Adipose tissue (tissue), 3 donors: ENCODE results near the gene ROBO1. TPM values are rescaled to one million over a fixed set of nuclear protein-coding genes. Genes with fewer than 3 reads are reported as not detected.

Experiments
- H3K27ac ChIP-seq: one replicate; pipeline ENCODE4 v1.5.1; 2013; ENCODE audit warnings: low read depth, low read length
- WGBS, 3 donors: extraction: QIAGEN DNeasy Blood & Tissue Kit; methylation state at CpG; one replicate each; pipeline ENCODE4 v1.1.7; 2013; 5-methylcytosine and 5-hydroxymethylcytosine counted together
- polyA plus RNA-seq, 3 donors: library from polyadenylated mRNA; stranded (reverse); fragments of 200-250 nt; gene quantifications; one replicate each; pipeline ENCODE4 v1.2.3, GENCODE V29; 2013
- donor health status: healthy with polysubstance abuse.
- donor health status: Bipolar disorder and iron deficiency.
- donor health status: healthy.

Gene ROBO1
- polyA plus RNA-seq, 3 donors, result 1.8 to 12.3 (median 5.8) TPM

DNA sequence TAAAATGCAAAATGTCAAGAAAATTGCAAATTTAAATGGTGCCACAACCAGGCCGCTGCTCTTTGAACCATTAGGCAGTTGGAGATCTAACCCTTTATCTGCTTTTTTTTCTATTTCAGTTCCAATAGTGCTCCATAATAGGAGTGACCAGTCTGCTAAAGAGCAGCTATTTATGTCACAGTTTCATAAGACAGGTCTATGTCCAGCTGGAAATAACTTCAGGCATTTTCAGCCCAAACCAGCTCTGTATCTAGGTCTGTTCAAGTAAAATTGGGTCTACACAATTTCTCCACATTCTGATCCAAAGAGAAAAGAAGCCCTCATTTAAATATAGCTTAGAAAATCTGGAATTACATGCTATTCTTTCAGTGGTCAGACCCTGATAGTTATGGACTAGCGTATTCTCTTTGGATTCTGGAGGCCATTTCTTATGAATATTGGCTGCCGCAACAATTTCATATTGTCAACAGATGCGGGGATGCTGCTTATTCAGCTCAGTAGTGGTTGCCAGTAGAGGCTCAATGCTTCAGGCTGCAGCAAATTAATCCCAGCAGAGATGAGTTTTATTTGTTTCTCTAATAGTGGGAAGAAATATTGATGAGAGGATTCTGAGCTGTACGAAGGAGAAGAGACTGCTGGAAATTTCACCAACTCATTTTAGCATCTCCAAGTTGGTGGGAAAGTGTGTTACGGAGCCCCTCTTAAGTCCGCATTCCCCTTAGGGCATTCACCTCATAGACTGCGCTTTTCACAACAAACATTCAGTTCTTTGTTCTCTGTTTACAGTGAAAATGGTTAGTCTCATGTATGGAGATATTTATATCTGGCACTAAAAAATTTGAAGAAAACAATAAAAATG is 887.0 kb downstream of the ROBO1 start:
- no peak overlapping the region for H3K27ac ChIP-seq

DNA sequence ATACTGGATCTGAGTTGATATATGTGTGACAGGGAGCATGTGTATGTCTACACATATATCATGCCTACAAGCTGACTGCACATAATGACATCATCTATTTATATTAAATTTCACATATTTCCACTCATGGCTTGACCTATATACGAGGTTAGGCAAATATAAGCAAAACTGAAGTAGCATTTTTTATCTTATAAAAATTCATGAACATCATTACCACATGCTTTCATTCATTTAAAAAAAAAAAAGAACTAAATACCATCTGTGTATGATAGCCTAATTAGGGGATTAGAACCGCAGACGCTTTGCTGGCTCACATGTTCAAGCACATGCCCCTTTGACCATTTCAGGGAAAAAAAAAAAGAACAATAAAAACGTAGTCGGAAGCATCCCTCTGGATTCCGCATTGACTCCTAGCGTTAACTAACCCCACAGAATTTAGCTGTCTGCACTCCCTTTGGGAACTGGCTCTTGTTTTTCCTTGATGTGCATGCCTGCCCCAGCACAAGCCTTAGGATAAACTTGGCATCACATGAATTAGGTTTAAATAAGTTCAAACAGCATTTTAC is 888.4 kb downstream of the ROBO1 start:
- 70 to 82% (median 77%) methylated on average over 7 of the region's 7 CpGs for WGBS, 3 donors
- no peak overlapping the region for H3K27ac ChIP-seq

More for the DNA sequence above, 887.0 kb downstream of the ROBO1 start:
- WGBS, 3 donors, result 61 to 78% (median 72%) methylated on average over 8 of the region's 8 CpGs

DNA sequence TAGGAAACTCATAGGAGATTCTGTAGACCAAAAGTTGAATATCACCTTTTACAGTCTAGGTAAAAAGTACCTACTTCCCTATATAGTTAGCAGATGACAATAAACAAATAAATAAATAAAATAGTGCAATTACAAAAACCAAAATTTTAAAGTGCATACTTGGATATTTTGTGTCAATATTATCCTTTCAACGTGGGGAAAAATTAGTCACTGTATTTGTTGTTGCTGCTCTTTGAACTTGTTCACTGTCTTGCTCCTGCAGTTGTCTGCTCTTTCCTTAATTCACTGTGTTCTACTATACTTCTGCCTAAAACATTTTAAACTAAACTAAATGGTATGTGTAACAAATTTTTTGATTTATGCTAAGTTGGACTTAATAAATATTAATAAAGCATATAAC is 889.0 kb downstream of the ROBO1 start:
- 9 to 69% (median 64%) methylated on average over 1 of the region's 1 CpG for WGBS, 3 donors
- no peak overlapping the region for H3K27ac ChIP-seq

DNA sequence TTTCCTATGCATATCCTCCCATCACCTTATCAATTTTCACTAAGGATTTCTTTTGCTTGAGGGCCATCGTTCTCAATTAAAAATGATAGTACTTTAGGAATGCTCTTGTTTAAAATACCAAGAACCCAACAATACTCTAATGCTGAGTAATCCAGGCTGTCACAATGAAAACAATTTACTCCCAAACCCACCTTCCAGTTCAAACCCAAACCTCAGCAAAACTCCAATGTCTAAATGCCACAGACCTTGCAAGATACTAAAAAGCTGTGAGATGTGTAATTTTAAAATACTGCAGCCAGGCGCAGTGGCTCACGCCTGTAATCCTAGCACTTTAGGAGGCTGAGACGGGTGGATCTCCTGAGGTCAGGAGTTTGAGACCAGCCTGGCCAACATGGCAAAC is 889.8 kb downstream of the ROBO1 start:
- 83 to 95% (median 87%) methylated on average over 4 of the region's 4 CpGs for WGBS, 3 donors
- no peak overlapping the region for H3K27ac ChIP-seq

DNA sequence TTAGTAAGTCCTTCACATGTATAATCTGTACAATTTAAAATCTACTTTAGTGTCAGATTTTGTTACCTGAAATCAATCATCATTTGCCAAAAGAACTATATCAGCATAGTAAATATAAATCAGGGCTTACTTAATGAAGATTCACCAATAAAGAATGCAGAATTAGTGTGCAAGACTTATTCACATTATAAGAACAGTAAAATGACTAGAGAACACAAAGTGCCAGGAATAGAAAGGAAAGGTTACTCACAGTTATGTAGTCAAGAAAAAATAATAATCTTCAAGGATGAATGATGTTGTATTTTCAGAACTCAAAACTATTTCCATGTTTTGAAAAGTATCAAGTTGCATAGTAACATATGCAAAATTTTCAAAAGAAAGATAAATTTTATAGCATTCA is 891.9 kb downstream of the ROBO1 start:
- no peak overlapping the region for H3K27ac ChIP-seq

DNA sequence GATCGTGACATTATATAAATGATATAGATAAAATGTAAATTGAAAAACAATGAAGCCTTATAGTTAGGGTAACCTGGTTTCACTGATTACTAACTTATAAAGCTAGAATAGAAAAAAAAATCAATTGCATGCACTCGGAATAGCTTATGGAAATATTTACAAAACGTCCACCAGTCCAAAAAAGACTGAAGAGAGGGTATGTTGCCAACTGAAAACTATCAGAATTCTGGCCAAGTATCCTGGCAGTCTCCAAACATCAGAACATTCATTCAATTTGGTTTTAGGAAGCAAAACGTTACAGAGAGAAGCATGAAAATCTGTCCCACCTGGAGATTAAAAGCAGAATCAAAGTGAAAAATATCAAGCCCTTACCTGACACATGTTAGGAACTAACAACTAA is 892.4 kb downstream of the ROBO1 start:
- H3K27ac ChIP-seq, result no peak overlapping the region
- whole genome bisulfite sequencing, 3 donors, result 25 to 62% (median 59%) methylated on average over 4 of the region's 4 CpGs

DNA sequence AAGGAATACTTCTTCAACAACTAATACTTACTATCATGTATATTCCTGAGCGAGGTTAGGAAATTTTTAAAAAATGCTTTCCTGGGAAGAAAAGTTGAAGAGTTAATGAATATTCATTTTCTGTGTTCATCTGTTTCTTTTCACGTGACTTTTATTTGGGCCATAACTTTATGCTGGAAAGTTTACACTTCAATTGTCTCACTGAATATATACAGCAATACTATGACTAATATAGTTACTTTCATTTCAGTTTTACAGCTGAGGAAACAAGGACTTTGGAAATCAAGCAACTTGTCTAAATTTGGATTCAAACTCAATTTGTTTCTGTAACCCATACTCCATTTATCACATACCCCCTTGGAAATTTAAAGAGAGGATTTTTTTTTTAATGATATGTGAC is 894.2 kb downstream of the ROBO1 start:
- 77 to 86% (median 82%) methylated on average over 2 of the region's 2 CpGs for WGBS, 3 donors
- no peak overlapping the region for H3K27ac ChIP-seq

DNA sequence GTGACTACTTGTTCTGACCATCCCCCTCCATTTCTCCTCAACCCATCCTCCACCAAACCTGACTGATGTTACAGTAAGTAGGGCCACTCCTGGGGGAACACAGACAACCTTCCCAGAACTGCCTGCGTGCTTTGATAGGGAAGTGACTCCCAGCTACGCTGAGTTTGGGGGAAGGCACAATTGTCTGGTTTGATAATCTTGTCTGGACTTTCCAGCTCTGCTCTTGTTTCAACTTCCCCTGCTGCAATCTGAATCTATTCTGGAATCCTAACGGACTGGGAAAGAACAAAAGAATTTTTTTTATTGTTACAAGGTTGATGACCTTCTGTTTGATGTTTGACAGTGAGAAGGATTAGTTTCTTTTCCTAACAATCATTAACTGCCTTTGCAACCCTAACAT is 895.6 kb downstream of the ROBO1 start:
- 19 to 43% (median 33%) methylated on average over 3 of the region's 3 CpGs for WGBS, 3 donors

DNA sequence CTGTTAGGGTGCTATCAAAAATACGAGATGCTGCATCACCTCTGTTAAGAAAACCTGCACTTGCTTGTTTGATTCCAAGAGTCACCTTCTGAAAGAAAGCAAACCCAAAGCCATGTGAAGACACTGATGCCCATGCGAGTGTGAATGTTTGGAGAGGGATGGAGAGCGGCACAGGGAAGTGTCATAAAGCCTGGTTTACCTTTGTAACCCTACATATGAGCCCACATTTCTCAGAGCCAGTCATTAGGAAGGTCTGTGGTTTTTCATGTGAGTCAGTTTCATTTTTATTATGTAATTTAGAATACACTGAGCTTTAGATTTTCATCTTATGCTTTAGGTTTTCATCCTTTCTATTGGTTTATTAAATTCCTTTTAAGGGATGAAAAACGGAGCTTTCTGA is 896.8 kb downstream of the ROBO1 start:
- 77 to 91% (median 91%) methylated on average over 4 of the region's 4 CpGs for WGBS, 3 donors
- no peak overlapping the region for H3K27ac ChIP-seq

More for the DNA sequence above, 895.6 kb downstream of the ROBO1 start:
- H3K27ac ChIP-seq, result no peak overlapping the region

DNA sequence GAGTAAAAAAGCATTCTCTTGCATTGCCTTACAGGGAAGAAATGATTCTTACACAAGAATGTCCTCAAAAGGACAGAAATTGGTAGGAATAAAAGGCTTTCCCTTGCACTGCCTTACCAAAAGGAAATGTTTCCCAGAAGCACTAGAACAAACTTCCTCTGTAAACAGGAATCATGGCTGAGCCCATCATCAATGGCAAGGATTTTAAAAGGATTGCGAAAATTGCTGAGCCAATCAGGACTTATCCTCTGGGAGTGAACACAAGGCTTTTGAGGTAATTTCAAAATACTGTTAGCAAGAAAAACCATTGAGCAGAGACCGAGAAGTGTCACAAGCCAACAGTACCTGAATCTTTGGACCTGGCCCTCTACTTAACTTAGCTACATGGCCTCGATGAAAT is 897.3 kb downstream of the ROBO1 start:
- WGBS, 3 donors, result 82 to 85% (median 84%) methylated on average over 3 of the region's 3 CpGs
- no peak overlapping the region for H3K27ac ChIP-seq

DNA sequence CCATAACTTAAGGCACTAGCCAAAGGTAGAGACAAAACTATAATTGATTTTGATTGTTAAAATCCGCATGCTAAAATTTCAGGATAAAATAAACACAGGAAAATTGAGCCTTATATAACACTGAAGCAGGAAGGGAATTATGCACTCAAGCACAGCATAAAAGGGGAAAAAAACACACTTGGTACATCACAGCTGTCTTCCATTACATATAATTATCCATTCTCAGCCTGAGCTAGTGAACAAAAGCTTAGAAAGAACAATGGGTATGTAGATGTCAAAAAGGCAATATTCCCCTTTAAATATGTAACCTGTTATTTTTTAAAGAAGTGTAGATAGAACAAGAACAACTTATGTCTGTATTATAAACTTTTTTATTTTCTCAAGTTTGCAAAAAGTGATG is 899.2 kb downstream of the ROBO1 start:
- no peak overlapping the region for H3K27ac ChIP-seq
- 74 to 91% (median 78%) methylated on average over 1 of the region's 1 CpG for WGBS, 3 donors

DNA sequence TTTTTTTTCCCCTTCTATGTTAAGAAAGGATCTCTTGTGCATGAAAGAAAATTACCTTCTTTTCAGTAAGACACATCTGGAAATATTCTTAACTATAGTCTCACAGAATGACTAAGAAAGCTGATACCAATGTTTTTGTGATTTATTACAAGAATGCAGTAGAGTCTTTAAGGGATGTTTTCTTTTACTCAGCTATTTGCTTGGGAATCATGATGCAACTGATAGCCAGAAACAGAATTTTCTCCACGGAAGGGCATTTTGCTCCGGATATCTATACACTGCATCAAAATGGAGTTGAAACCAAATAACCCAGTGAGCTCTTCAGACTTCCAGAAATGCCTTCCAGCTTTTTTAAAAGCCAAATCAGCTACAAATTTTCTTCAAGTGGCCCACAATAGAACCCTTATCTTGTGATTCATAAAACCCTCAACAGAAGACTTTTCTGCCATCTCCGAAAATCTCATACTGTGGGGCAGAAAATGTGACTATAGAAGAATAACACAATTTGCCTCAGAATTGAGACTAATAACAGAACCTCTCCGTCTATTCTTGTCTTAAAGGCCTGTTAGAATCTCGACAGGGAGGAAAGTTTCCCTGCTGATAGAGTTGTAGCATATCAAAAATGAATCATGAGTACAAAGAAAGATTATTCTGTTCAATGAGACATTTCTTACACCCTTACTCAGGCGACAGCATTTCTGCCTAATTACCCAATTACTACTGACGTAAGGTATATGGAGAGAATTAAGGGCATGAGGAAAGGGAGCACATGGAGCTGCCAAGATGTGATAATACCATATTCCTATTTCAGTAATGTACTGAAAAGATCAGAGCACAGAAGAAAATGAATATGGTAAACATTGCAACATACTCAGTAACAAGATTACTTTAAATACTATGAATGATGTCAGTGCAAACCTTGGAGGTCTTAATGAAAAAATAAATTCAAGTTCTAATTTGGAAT is 900.1 kb downstream of the ROBO1 start:
- 38 to 53% (median 49%) methylated on average over 7 of the region's 7 CpGs for WGBS, 3 donors
- no peak overlapping the region for H3K27ac ChIP-seq

DNA sequence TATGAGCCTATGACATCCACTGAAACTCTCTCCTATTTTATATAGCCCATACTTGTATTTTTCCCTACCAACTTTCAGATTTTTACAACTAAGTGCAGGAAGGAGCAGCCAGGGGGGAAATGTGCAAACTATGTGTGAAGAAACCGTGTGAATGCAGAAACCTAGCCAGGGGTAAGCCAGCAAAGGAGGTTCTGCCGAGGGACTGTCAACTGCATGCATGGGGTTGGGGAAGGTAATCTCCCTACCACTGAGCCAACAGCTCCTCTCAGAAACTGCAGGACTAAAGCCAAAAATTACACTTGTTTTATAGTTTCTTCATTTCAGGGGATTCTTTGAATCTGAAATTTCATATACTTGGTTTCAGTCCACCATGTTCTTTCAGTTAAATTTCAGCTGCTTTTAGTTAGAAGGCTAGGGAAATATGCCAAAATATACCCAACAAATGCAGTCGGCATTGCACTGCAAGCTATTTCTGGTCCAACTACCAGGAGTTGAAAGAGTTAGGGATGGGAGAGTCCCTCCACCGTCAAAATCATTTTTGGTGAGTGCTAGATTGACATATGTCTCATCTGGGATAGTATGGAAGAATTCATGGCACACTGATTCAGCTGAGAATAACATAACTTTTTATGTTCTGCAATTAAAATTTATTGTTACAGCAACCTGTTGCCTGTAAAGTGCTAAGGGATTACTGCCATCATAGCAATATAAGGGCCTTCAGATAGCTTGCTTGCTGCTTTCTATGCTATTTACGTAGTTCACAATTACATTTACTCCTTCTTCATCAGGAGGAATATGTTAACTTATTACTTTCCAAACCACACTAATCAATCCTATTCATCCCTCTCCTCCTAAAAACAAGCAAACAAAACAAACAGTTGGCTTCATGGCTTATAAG is 904.2 kb downstream of the ROBO1 start:
- H3K27ac ChIP-seq, result no peak overlapping the region
- 67 to 83% (median 80%) methylated on average over 5 of the region's 5 CpGs for WGBS, 3 donors

DNA sequence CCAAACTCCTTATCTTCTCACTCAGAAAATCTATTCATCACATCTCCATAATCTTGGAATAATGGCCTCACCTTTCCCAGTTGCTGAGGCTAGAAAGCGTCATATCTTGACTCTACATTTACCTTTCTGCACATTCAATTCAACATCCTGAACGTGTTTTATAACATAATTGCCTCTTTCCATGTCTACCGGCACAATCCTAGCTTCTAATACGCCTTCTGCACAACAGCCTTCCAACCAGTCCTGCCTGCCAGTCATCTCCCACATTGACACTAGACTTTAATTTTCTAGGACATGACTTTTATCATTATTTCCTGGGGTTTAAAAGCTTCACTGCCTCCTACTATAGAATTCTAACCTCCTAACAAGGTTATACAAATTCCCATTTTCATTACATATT is 906.6 kb downstream of the ROBO1 start:
- H3K27ac ChIP-seq, result no peak overlapping the region
- 83 to 91% (median 84%) methylated on average over 4 of the region's 4 CpGs for WGBS, 3 donors

DNA sequence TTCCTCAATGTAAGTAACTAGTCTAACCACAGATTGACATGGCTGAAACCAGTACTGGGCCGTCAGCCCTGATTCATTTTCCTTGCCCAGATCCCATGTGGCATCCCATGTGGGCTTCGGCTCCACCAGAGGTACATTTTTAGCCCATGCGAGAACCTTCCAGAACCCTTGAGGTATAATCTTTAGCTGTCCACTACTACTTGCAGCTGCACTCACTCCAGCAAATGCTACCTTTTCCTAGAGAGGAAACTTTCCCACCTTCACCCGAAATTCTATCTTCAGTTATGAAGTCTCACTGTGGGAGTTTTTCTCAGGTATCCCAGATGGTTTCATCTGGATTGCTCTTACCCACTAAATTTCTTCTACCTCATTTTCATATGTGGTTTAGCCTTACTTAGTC is 907.2 kb downstream of the ROBO1 start:
- 89 to 95% (median 90%) methylated on average over 4 of the region's 4 CpGs for WGBS, 3 donors
- H3K27ac ChIP-seq, result no peak overlapping the region

DNA sequence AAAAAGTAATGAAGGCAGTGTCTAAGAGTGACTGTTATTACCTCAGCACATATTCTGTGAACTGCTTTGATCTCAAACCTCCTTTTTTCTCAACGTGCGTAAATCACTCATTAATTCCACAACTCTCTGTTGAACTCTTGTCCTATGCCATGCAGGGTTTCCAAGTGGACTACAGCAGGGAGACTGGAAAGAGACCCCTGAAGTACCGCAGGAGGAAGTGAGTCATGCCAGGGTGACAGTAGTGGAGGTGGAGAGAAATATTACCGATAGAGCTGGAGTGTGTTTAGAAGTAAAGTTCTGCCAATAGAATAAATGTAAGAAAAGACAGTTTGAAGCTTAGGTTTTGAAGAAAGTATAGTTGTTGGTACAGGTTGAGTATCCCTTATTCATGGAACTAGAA is 908.9 kb downstream of the ROBO1 start:
- H3K27ac ChIP-seq, result no peak overlapping the region
- 72 to 82% (median 79%) methylated on average over 4 of the region's 4 CpGs for WGBS, 3 donors

DNA sequence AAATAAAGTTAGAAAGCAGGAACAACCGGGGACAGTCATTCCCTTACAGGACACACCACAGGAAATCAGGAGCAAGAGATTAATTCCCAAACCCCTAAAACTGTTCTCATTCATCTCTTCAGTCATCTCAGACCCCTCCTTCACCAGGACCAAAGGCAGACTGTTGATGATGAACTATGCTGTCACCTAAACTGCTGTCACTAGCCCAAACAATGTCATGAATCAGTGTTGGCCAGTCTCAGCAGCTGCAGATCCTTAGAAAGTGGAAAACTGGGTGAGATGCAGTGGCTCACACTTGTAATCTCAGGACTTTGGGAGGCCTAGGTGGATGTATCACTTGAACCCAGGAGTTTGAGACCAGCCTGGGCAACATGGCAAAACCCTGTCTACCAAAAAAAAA is 909.6 kb downstream of the ROBO1 start:
- WGBS, 3 donors, result 46 to 67% (median 54%) methylated on average over 1 of the region's 1 CpG
- H3K27ac ChIP-seq, result no peak overlapping the region

DNA sequence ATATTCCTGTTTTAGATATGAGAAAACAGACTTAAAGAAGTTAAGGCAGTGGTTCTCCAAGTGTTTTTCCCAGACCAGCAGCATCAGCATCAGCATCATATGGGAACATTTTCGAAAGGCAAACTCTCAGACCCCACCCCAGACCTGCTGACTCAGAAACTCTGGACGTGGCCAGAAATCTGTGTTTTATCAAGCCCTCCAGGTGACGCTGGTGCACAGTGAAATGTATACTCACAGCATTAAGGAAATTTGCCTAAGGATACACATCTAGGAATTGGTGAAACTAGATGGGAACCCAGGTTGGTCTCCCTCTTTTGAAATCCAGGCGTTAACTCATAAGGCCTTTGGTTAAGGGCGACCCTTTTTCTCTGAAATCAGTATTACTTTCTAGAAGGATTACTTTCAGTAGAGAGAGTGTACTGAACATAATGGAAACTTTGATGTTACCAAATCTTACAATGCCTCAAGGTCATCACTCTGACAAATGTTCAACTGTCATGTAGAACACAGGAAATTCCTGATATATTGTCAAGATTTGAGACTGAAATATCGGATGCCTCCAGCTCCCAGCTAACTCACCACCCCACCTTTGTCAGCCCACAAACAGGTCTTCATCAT is 910.2 kb downstream of the ROBO1 start:
- H3K27ac ChIP-seq, result no peak overlapping the region
- WGBS, 3 donors, result 74 to 86% (median 84%) methylated on average over 6 of the region's 6 CpGs
